Thoracic aorta (tissue), 2 donors: ENCODE results near the gene CHKA. TPM values are rescaled to one million over a fixed set of nuclear protein-coding genes. Genes with fewer than 3 reads are reported as not detected.
A peak's percentile ranks its signal among the peaks of the same experiment; 100 is the strongest.

ENCODE experiments used
- ATAC-seq: fragments of 150-250 bp; one replicate; pipeline ENCODE4 v1.8.0; 2017; ENCODE audit warnings: low read depth; ENCODE audit not compliant: insufficient number of reproducible peaks, low FRiP score
- DNase-seq: peaks from one replicate; pipeline ENCODE4 v3.0.0-alpha.2; 2020; ENCODE audit warnings: low spot score
- H3K27ac ChIP-seq, 2 donors: fragments of 200-600 bp; sonication (generic); 1 replicate in 1 of 2; 2 replicates in 1 of 2; pipeline ENCODE4 v1.5.1; 2016; ENCODE audit warnings: mild to moderate bottlenecking in 2 of 2, moderate library complexity in 2 of 2
- H3K27me3 ChIP-seq: fragments of 200-600 bp; sonication (generic); replicated peaks from 2 replicates; pipeline ENCODE4 v1.6.0; 2016; ENCODE audit warnings: mild to moderate bottlenecking; ENCODE audit not compliant: insufficient read depth
- H3K36me3 ChIP-seq: fragments of 200-600 bp; sonication (generic); one replicate; pipeline ENCODE4 v1.5.1; 2016
- H3K4me1 ChIP-seq, 2 donors: fragments of 200-600 bp; sonication (generic); 1 replicate in 1 of 2; 2 replicates in 1 of 2; pipeline versions ENCODE4 v1.5.1 to v1.6.0; 2016; ENCODE audit warnings: low read depth in 2 of 2, mild to moderate bottlenecking in 1 of 2; ENCODE audit not compliant: control insufficient read depth in 1 of 2
- H3K4me3 ChIP-seq: fragments of 200-600 bp; sonication (generic); 2 replicates; pipeline ENCODE4 v1.5.1; 2016; ENCODE audit warnings: mild to moderate bottlenecking
- H3K9me3 ChIP-seq: fragments of 200-600 bp; sonication (generic); 2 replicates; pipeline ENCODE4 v1.5.1; 2016
- total RNA-seq, 2 donors: library from RNA; depleted of rRNA; stranded (reverse); fragments of >200 nt; gene quantifications; one replicate each; pipeline versions ENCODE4 v1.1.0 to v1.2.3, GENCODE V29; 2016
- TF ChIP-seq, protein P1 (sequence below): fragments of 200-600 bp; sonication (generic); IDR thresholded peaks from one replicate; pipeline ENCODE4 v1.5.1; 2019; ENCODE audit warnings: antibody characterized with exemption

CHKA gene
- total RNA-seq, 2 donors from 2014 or later: 12.5 to 22.2 TPM

DNA sequence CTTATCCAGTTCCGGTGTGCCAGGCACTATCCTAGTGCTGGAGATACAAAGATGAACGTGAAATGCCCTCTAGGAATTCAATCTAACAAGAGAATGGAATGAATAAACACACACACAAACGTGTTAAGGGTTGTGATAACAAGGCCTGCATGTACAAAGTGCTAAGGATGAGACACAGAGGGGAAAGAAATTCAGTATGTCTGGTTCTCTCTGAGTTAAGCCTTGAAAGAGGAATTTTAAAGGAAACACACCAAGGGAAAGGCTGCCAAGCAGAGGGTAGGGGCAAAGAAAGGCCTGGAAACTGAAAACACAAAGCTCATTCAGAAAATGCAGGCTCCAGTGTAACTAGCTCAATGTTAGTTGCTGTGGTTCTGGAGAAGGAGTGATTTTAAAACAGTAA is 4.2 kb downstream of the CHKA start:
- ATAC-seq (no peak), DNase-seq (no peak)
- no peaks in the 10 kb centered on the region for H3K9me3 ChIP-seq
- no peak overlapping the region for H3K4me3 ChIP-seq
- no peaks in the 10 kb centered on the region for H3K36me3 ChIP-seq
- peaks cover under 1 to 9% of the 10 kb centered on the region in 2 donors for H3K4me1 ChIP-seq
- no peak overlapping the region for H3K27ac ChIP-seq
- TF ChIP-seq, protein P1, sequence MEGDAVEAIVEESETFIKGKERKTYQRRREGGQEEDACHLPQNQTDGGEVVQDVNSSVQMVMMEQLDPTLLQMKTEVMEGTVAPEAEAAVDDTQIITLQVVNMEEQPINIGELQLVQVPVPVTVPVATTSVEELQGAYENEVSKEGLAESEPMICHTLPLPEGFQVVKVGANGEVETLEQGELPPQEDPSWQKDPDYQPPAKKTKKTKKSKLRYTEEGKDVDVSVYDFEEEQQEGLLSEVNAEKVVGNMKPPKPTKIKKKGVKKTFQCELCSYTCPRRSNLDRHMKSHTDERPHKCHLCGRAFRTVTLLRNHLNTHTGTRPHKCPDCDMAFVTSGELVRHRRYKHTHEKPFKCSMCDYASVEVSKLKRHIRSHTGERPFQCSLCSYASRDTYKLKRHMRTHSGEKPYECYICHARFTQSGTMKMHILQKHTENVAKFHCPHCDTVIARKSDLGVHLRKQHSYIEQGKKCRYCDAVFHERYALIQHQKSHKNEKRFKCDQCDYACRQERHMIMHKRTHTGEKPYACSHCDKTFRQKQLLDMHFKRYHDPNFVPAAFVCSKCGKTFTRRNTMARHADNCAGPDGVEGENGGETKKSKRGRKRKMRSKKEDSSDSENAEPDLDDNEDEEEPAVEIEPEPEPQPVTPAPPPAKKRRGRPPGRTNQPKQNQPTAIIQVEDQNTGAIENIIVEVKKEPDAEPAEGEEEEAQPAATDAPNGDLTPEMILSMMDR: no peak
- H3K27me3 ChIP-seq: no peaks in the 10 kb centered on the region

DNA sequence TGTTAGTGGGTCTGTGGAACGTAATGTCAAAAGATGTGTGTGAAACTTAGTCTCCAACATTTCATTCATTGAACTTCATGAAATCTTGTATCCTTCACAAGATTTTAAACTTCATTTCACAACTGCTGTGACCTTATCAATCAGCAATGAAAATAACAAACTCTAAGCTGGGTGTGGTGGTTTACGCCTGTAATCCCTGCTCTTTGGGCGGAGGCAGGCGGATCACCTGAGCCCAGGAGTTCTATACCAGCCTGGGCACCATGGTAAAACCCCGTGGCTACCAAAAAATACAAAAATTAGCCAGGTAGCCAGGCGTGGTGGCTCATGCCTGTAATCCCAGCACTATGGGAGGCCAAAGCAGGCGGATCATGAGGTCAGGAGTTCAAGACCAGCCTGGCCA is 5.1 kb downstream of the CHKA start:
- ATAC-seq (no peak), DNase-seq (no peak)
- TF ChIP-seq, protein P1: no peak
- Histone ChIP-seq H3K27me3 (no peaks in the 10 kb centered on the region), H3K36me3 (no peaks in the 10 kb centered on the region), H3K4me1 (peaks cover 0 to 6% of the 10 kb centered on the region in 2 donors), H3K27ac (no peak overlapping the region), H3K9me3 (no peaks in the 10 kb centered on the region), H3K4me3 (no peak overlapping the region)

DNA sequence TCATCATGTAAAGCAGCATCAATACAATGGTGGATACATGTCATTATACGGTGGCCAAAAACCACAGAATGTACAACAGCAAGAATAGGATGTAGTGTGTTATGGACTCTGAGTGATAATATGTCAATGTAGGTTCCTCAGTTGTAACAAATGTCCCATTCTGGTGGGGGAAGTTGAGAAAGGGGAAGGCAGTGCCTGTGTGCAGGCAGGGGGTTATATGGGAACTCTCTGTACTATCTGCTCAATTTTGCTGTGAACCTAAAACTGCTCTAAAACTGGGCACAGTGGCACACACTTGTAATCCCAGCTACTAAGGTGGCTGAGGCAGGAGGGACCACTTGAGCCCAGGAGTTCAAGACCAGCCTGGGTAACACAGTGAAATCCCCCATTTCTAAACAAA is 5.9 kb downstream of the CHKA start:
- no peaks in the 10 kb centered on the region for H3K27me3 ChIP-seq
- H3K9me3 ChIP-seq: no peaks in the 10 kb centered on the region
- H3K27ac ChIP-seq: no peak overlapping the region
- TF ChIP-seq, protein P1: no peak
- no peaks in the 10 kb centered on the region for H3K36me3 ChIP-seq
- ATAC-seq: no peak
- H3K4me1 ChIP-seq: peaks cover 0 to 5% of the 10 kb centered on the region in 2 donors
- DNase-seq: no peak
- no peak overlapping the region for H3K4me3 ChIP-seq

DNA sequence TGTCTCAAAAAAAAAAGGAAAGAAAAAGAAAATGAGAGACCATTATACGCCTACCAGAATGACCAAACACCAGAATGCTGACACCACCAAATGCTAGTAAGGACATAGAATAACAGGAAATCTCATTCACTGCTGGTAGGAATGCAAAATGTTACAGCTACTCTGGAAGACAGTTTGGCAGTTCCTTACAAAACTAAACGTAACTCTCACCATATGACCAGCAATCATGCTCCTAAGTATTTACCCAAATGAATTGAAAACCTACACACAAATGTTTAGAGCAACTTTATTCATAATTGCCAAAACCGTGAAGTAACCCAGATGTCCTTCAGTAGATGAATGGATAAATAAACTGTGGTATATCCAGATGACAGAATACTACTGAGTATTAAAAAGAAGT is 7.2 kb downstream of the CHKA start:
- DNase-seq: no peak
- Histone ChIP-seq H3K36me3 (no peaks in the 10 kb centered on the region), H3K4me3 (no peak overlapping the region), H3K9me3 (no peaks in the 10 kb centered on the region), H3K27me3 (no peaks in the 10 kb centered on the region), H3K27ac (peak overlapping the region in 1 of 2 donors; percentile 27), H3K4me1 (no peaks in the 10 kb centered on the region)
- TF ChIP-seq, protein P1: no peak
- ATAC-seq: no peak

DNA sequence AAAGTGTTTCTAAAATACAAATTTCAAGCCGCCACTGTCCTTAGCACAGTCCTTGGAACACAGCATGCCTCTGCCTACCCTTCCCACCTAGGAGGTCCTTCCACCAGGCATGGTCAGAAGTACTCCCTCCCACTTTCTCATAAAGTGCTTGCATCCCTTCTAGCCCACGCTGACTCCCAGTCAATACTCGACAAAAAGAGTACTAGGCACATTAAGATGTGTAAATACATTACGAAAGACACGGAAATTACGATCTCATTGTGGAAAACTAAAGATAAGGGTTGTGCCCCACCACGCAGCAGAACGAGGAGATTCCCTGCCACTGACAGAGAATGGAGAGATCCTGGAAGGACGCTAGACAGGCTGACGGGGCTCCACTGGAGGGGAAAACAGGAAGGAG is 13.5 kb downstream of the CHKA start:
- Histone ChIP-seq H3K4me3 (no peak overlapping the region), H3K9me3 (no peaks in the 10 kb centered on the region), H3K27me3 (no peaks in the 10 kb centered on the region), H3K4me1 (no peaks in the 10 kb centered on the region), H3K36me3 (no peaks in the 10 kb centered on the region), H3K27ac (no peak overlapping the region)
- DNase-seq (no peak), ATAC-seq (no peak)
- TF ChIP-seq, protein P1: no peak
